Type B pancreatic cell (in vitro differentiated cells): ENCODE data around the gene FOXP4. TPM values are rescaled to one million over a fixed set of nuclear protein-coding genes. Genes with fewer than 3 reads are reported as not detected.
A peak's percentile ranks its signal among the peaks of the same experiment; 100 is the strongest.

Source experiments
- DNase-seq: peaks from one replicate; pipeline ENCODE4 v3.0.0; 2021; ENCODE audit warnings: mixed read lengths; ENCODE audit not compliant: unreplicated experiment; ENCODE audit errors: extremely low spot score
- H3K27ac Mint-ChIP-seq: 2 replicates; pipeline ENCODE4 v1.8.0; 2021; ENCODE audit warnings: mild to moderate bottlenecking, mixed read lengths
- H3K27me3 Mint-ChIP-seq: 2 replicates; pipeline ENCODE4 v1.8.0; 2021; ENCODE audit warnings: mixed read lengths
- H3K36me3 Mint-ChIP-seq: 2 replicates; pipeline ENCODE4 v1.8.0; 2021; ENCODE audit warnings: mixed read lengths
- H3K4me1 Mint-ChIP-seq: one replicate; pipeline ENCODE4 v1.8.0; 2021; ENCODE audit warnings: mixed read lengths; ENCODE audit not compliant: unreplicated experiment
- H3K4me3 Mint-ChIP-seq: 2 replicates; pipeline ENCODE4 v1.8.0; 2021; ENCODE audit warnings: mild to moderate bottlenecking, mixed read lengths
- H3K9me3 Mint-ChIP-seq: 2 replicates; pipeline ENCODE4 v1.8.0; 2021; ENCODE audit warnings: mixed read lengths
- total RNA-seq: library from RNA; stranded (reverse); gene quantifications from 2 replicates; pipeline ENCODE4 v1.2.1, GENCODE V29; 2021; ENCODE audit warnings: low replicate concordance
- TF ChIP-seq, protein P1 (sequence below): fragments of 200-600 bp; sonication (generic); conservative IDR thresholded peaks from 2 replicates; pipeline ENCODE4 v1.5.0; 2021; ENCODE audit warnings: antibody characterized with exemption, mild to moderate bottlenecking

FOXP4 gene
- total RNA-seq, 1 donor from 2014 or later = 100 TPM

DNA sequence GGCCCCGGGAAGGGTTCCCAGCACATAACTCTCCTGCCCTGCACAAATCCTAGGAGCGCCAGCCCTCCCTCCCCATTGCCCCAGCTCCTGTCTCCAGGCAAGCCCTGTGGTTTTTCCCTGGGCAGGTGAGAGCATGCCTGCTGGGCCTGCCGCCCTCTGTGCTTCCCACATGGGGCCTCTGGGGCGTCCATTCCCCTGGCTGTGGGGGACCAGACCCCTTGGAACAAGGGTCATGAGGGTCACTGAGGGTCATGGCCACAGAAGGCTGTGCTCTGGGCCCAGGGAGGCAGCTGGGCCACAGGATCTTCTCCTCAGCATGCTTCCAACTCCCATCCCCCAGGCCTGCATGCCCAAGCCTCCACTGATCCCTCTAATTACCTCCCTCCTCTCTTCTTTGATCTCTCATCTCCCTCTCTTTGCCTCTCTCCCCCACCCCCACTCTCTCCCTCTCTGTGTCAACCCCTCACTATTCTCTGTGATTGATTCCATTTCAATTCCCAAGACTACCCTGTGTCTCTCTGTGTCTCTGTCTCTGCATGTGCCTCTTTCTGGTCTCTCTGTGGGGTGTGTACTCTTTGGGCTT is 98.2 kb downstream of the FOXP4 start:
- peaks cover 19% of the 10 kb centered on the region for H3K36me3 Mint-ChIP-seq
- H3K9me3 Mint-ChIP-seq = no peaks in the 10 kb centered on the region
- H3K27ac Mint-ChIP-seq = no peak overlapping the region
- H3K4me1 Mint-ChIP-seq = peaks cover 53% of the 10 kb centered on the region
- peak overlapping the region; percentile 74 for H3K4me3 Mint-ChIP-seq
- H3K27me3 Mint-ChIP-seq = peaks cover 14% of the 10 kb centered on the region
- TF ChIP-seq, protein P1, sequence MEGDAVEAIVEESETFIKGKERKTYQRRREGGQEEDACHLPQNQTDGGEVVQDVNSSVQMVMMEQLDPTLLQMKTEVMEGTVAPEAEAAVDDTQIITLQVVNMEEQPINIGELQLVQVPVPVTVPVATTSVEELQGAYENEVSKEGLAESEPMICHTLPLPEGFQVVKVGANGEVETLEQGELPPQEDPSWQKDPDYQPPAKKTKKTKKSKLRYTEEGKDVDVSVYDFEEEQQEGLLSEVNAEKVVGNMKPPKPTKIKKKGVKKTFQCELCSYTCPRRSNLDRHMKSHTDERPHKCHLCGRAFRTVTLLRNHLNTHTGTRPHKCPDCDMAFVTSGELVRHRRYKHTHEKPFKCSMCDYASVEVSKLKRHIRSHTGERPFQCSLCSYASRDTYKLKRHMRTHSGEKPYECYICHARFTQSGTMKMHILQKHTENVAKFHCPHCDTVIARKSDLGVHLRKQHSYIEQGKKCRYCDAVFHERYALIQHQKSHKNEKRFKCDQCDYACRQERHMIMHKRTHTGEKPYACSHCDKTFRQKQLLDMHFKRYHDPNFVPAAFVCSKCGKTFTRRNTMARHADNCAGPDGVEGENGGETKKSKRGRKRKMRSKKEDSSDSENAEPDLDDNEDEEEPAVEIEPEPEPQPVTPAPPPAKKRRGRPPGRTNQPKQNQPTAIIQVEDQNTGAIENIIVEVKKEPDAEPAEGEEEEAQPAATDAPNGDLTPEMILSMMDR = no peak
- no peak for DNase-seq

DNA sequence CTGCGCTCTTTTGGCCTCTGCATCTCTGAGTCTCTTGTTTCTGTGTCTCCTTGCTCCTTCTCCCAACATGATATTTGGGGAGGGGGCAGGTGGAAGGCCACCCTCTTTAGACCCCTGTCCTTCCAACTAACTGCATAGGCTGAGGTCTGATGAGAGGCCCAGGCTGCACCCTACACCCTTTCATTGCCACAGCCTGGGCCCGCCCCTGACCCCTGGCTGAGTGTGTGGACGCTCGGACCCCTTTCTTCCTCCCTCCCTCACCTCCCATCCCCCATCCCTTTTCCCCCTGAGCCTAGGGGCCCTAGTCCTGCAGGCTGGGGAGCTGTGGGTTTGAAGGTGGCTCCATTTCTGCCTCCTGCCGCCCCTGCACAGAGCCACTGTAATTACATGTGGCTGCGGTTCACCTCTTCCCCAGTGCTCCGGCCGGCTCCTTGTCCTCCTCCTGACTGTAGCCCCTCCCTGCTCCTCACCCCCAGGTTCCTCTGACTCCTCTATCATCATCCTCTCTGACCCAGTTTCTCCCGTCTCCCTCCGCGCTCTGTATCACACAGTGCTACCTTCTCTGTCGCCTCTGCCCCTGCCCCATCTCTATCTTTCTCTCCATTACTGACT is 98.9 kb downstream of the FOXP4 start:
- H3K4me3 Mint-ChIP-seq = peak overlapping the region; percentile 80
- H3K36me3 Mint-ChIP-seq = peaks cover 19% of the 10 kb centered on the region
- no peaks in the 10 kb centered on the region for H3K9me3 Mint-ChIP-seq
- peaks cover 7% of the 10 kb centered on the region for H3K27me3 Mint-ChIP-seq
- DNase-seq = no peak
- H3K4me1 Mint-ChIP-seq = peaks cover 49% of the 10 kb centered on the region
- H3K27ac Mint-ChIP-seq = peak overlapping the region; percentile 73
- TF ChIP-seq, protein P1 = no peak

GRCh38 chr6:41646026-41646795 is 100.0 kb downstream of the FOXP4 start:
- H3K9me3 Mint-ChIP-seq = no peaks in the 10 kb centered on the region

DNA sequence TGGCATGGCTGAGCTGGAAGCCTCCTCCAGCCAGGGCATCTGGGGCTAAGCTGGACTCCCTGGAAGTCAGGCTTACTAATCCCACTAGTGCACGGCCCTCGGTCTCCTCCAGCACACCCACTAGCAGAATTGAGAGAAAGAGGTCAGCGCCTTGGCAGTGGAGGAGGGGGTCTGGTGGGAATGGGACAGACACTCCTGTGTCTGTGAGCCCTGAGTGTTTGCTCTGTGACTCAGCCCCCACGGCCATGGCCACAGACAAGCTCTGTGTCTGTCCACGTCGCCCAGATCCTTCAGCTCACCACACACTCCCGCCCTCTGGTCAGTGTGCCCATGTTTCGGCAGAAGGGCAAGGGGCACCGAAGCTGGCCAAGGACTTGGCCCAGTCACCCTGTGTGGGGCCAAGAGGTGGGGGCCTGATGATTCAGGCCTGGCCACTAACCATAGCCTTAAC is 100.9 kb downstream of the FOXP4 start:
- H3K4me1 Mint-ChIP-seq = peaks cover 46% of the 10 kb centered on the region
- H3K9me3 Mint-ChIP-seq = no peaks in the 10 kb centered on the region
- no peak overlapping the region for H3K27ac Mint-ChIP-seq
- no peak overlapping the region for H3K4me3 Mint-ChIP-seq
- H3K36me3 Mint-ChIP-seq = peaks cover 19% of the 10 kb centered on the region
- DNase-seq = no peak
- no peaks in the 10 kb centered on the region for H3K27me3 Mint-ChIP-seq
- TF ChIP-seq, protein P1 = no peak

More at GRCh38 chr6:41646026-41646795, 100.0 kb downstream of the FOXP4 start:
- peak overlapping the region; percentile 73 for H3K27ac Mint-ChIP-seq
- TF ChIP-seq, protein P1 = no peak
- peaks cover 17% of the 10 kb centered on the region for H3K36me3 Mint-ChIP-seq
- H3K4me3 Mint-ChIP-seq = no peak overlapping the region
- peaks cover 2% of the 10 kb centered on the region for H3K27me3 Mint-ChIP-seq
- DNase-seq = no peak
- H3K4me1 Mint-ChIP-seq = peaks cover 43% of the 10 kb centered on the region

DNA sequence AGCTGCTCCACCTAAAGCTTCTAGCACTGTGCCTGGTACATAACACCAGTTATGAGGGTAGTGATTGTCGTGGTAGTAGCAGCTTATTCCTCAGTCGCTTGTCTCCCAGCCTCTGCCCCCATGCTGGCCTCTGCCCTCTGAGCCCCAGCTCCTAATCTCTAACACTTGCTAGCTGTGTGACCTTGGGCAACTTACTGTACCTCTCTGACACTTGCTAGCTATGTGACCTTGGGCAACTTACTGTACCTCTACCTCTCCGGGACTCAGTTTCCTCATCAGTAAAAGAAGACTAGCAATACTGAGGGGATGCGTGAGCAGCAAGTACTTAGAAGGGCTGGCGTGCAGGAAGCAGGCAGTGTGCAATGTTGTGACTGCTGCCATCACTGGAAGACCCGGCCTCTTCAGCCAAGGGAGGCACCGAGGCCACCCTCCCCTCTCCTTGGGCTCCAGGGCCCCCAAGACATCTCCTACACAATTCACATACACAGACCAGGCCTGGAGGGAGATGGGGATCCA is 101.9 kb downstream of the FOXP4 start:
- TF ChIP-seq, protein P1 = no peak
- H3K36me3 Mint-ChIP-seq = peaks cover 18% of the 10 kb centered on the region
- peaks cover 43% of the 10 kb centered on the region for H3K4me1 Mint-ChIP-seq
- H3K27me3 Mint-ChIP-seq = no peaks in the 10 kb centered on the region
- no peak overlapping the region for H3K27ac Mint-ChIP-seq
- DNase-seq = no peak
- H3K4me3 Mint-ChIP-seq = no peak overlapping the region
- H3K9me3 Mint-ChIP-seq = no peaks in the 10 kb centered on the region
